ENCODE measurements around the gene RCOR1. TPM values are rescaled to one million over a fixed set of nuclear protein-coding genes. Genes with fewer than 3 reads are reported as not detected.

Gene RCOR1
- total RNA-seq, 2 experiments from 2014 or later = 14.8 to 15.3 TPM

GRCh38 chr14:102666635-102667034, 74.2 kb downstream of the RCOR1 start:
- H3K4me1 Mint-ChIP-seq = peaks cover 21% of the 10 kb centered on the region
- intact Hi-C loops (cut with DNase I, micrococcal nuclease) = no loop called here
- H3K27me3 Mint-ChIP-seq = no peaks in the 10 kb centered on the region
- peaks cover 2% of the 10 kb centered on the region for H3K36me3 Mint-ChIP-seq (ENCODE audit: low read depth)
- no peaks in the 10 kb centered on the region for H3K9me3 Mint-ChIP-seq (ENCODE audit: low read depth)
- H3K27ac Mint-ChIP-seq = no peak overlapping the region
- DNase-seq = no peak
- no peak for ATAC-seq
- no peak overlapping the region for H3K4me3 Mint-ChIP-seq
- ChIA-PET POLR2A (no interaction called here), CTCF (interaction anchor here (0.6 kb wide), 1 partner anchor 254 kb away, joined by 3 read pairs; no protein-coding TSS in a partner anchor)

- ATAC-seq (no peak), DNase-seq (no peak)
- Mint-ChIP-seq H3K4me1 (peaks cover 17% of the 10 kb centered on the region), H3K36me3 (ENCODE audit: low read depth) (peaks cover 6% of the 10 kb centered on the region), H3K9me3 (ENCODE audit: low read depth) (peaks cover 4% of the 10 kb centered on the region), H3K4me3 (no peak overlapping the region), H3K27ac (no peak overlapping the region), H3K27me3 (no peaks in the 10 kb centered on the region)
- CTCF ChIA-PET = interaction anchor here (0.8 to 1.0 kb wide), 3 partner anchors 9 to 1576 kb away, joined by 3 to 4 read pairs (median 3); no protein-coding TSS in a partner anchor
- POLR2A ChIA-PET = no interaction called here
- intact Hi-C loops (cut with DNase I, micrococcal nuclease) = no loop called here
Observed at GRCh38 chr14:102667703-102668102, 75.3 kb downstream of the RCOR1 start.

- DNase-seq (no peak), ATAC-seq (no peak)
- Mint-ChIP-seq H3K27me3 (no peaks in the 10 kb centered on the region), H3K4me3 (no peak overlapping the region), H3K9me3 (ENCODE audit: low read depth) (peaks cover 4% of the 10 kb centered on the region), H3K4me1 (peaks cover 10% of the 10 kb centered on the region), H3K36me3 (ENCODE audit: low read depth) (peaks cover 7% of the 10 kb centered on the region), H3K27ac (no peak overlapping the region)
- intact Hi-C loops (cut with DNase I, micrococcal nuclease) = no loop called here
- POLR2A ChIA-PET = no interaction called here
- CTCF ChIA-PET = interaction anchor here (0.7 to 1.0 kb wide), 3 partner anchors 9 to 1576 kb away, joined by 3 to 4 read pairs (median 3); no protein-coding TSS in a partner anchor
Observed at GRCh38 chr14:102668291-102668873, 75.9 kb downstream of the RCOR1 start.

- Mint-ChIP-seq H3K36me3 (ENCODE audit: low read depth) (peaks cover 7% of the 10 kb centered on the region), H3K27me3 (no peaks in the 10 kb centered on the region), H3K9me3 (ENCODE audit: low read depth) (peaks cover 4% of the 10 kb centered on the region), H3K27ac (no peak overlapping the region), H3K4me1 (peaks cover 11% of the 10 kb centered on the region), H3K4me3 (no peak overlapping the region)
- DNase-seq = no peak
- POLR2A ChIA-PET = no interaction called here
- CTCF ChIA-PET = interaction anchor here (0.7 kb wide), 1 partner anchor 133 kb away, joined by 5 read pairs; no protein-coding TSS in a partner anchor
- intact Hi-C loops (cut with DNase I, micrococcal nuclease) = no loop called here
- ATAC-seq = no peak
Observed at GRCh38 chr14:102671410-102671809, 79.0 kb downstream of the RCOR1 start.

- CTCF ChIA-PET = interaction anchor here (0.6 to 1.2 kb wide), 2 partner anchors 22 to 78 kb away, joined by 3 read pairs; no protein-coding TSS in a partner anchor
- no peak for ATAC-seq
- H3K4me1 Mint-ChIP-seq = peaks cover 11% of the 10 kb centered on the region
Observed at GRCh38 chr14:102672410-102672960, 80.0 kb downstream of the RCOR1 start.

GRCh38 chr14:102675396-102675795, 82.9 kb downstream of the RCOR1 start:
- peaks cover 7% of the 10 kb centered on the region for H3K36me3 Mint-ChIP-seq (ENCODE audit: low read depth)
- CTCF ChIA-PET = interaction anchor here (0.8 kb wide), 1 partner anchor 81 kb away, joined by 4 read pairs; no protein-coding TSS in a partner anchor

More at GRCh38 chr14:102672410-102672960, 80.0 kb downstream of the RCOR1 start:
- no peak overlapping the region for H3K27ac Mint-ChIP-seq
- intact Hi-C loops (cut with DNase I, micrococcal nuclease) = no loop called here
- POLR2A ChIA-PET = no interaction called here
- peaks cover 7% of the 10 kb centered on the region for H3K36me3 Mint-ChIP-seq (ENCODE audit: low read depth)
- peaks cover 4% of the 10 kb centered on the region for H3K9me3 Mint-ChIP-seq (ENCODE audit: low read depth)
- H3K27me3 Mint-ChIP-seq = no peaks in the 10 kb centered on the region
- no peak for DNase-seq
- no peak overlapping the region for H3K4me3 Mint-ChIP-seq

GRCh38 chr14:102678394-102678793, 85.9 kb downstream of the RCOR1 start:
- ChIA-PET CTCF (no interaction called here), POLR2A (no interaction called here)
- Mint-ChIP-seq H3K36me3 (ENCODE audit: low read depth) (peaks cover 7% of the 10 kb centered on the region), H3K27ac (no peak overlapping the region), H3K4me3 (no peak overlapping the region), H3K27me3 (no peaks in the 10 kb centered on the region), H3K9me3 (ENCODE audit: low read depth) (no peaks in the 10 kb centered on the region), H3K4me1 (peaks cover 6% of the 10 kb centered on the region)
- intact Hi-C loops (cut with DNase I, micrococcal nuclease) = no loop called here
- ATAC-seq (no peak), DNase-seq (no peak)

More at GRCh38 chr14:102675396-102675795, 82.9 kb downstream of the RCOR1 start:
- Mint-ChIP-seq H3K4me1 (peaks cover 9% of the 10 kb centered on the region), H3K27ac (no peak overlapping the region), H3K27me3 (no peaks in the 10 kb centered on the region), H3K4me3 (no peak overlapping the region), H3K9me3 (ENCODE audit: low read depth) (peaks cover 4% of the 10 kb centered on the region)
- intact Hi-C loops (cut with DNase I, micrococcal nuclease) = no loop called here
- POLR2A ChIA-PET = no interaction called here
- DNase-seq (no peak), ATAC-seq (peak; percentile 36)

GRCh38 chr14:102683399-102684297, 91.2 kb downstream of the RCOR1 start:
- intact Hi-C loops (cut with DNase I, micrococcal nuclease) = no loop called here
- no peak for ATAC-seq
- no peak for DNase-seq
- Mint-ChIP-seq H3K27ac (no peak overlapping the region), H3K27me3 (no peaks in the 10 kb centered on the region), H3K36me3 (ENCODE audit: low read depth) (peaks cover 9% of the 10 kb centered on the region), H3K9me3 (ENCODE audit: low read depth) (no peaks in the 10 kb centered on the region), H3K4me1 (peaks cover 7% of the 10 kb centered on the region), H3K4me3 (no peak overlapping the region)
- CTCF ChIA-PET = no interaction called here
- POLR2A ChIA-PET = no interaction called here

- peaks cover 9% of the 10 kb centered on the region for H3K36me3 Mint-ChIP-seq (ENCODE audit: low read depth)
- ChIA-PET POLR2A (no interaction called here), CTCF (no interaction called here)
- ATAC-seq (no peak), DNase-seq (no peak)
- no peak overlapping the region for H3K27ac Mint-ChIP-seq
- no peaks in the 10 kb centered on the region for H3K27me3 Mint-ChIP-seq
- H3K4me1 Mint-ChIP-seq = peaks cover 10% of the 10 kb centered on the region
- H3K4me3 Mint-ChIP-seq = no peak overlapping the region
- intact Hi-C loops (cut with DNase I, micrococcal nuclease) = no loop called here
- no peaks in the 10 kb centered on the region for H3K9me3 Mint-ChIP-seq (ENCODE audit: low read depth)
Observed at GRCh38 chr14:102684298-102684663, 91.8 kb downstream of the RCOR1 start.

GRCh38 chr14:102686196-102686801, 93.8 kb downstream of the RCOR1 start:
- intact Hi-C loops (cut with DNase I, micrococcal nuclease) = no loop called here
- Mint-ChIP-seq H3K27ac (no peak overlapping the region), H3K36me3 (ENCODE audit: low read depth) (peaks cover 9% of the 10 kb centered on the region), H3K4me3 (no peak overlapping the region), H3K27me3 (no peaks in the 10 kb centered on the region), H3K9me3 (ENCODE audit: low read depth) (no peaks in the 10 kb centered on the region), H3K4me1 (peaks cover 13% of the 10 kb centered on the region)
- CTCF ChIA-PET = interaction anchor here (0.7 to 1.9 kb wide), 4 partner anchors 8 to 92 kb away, joined by 3 to 20 read pairs (median 5); no protein-coding TSS in a partner anchor
- POLR2A ChIA-PET = no interaction called here
- no peak for DNase-seq
- ATAC-seq = no peak

GRCh38 chr14:102688290-102688689, 95.8 kb downstream of the RCOR1 start:
- peaks cover 13% of the 10 kb centered on the region for H3K4me1 Mint-ChIP-seq
- ATAC-seq = no peak
- CTCF ChIA-PET = interaction anchor here (0.5 kb wide), 1 partner anchor 24 kb away, joined by 4 read pairs; no protein-coding TSS in a partner anchor
- H3K4me3 Mint-ChIP-seq = no peak overlapping the region
- intact Hi-C loops (cut with DNase I, micrococcal nuclease) = no loop called here
- POLR2A ChIA-PET = no interaction called here
- peaks cover 4% of the 10 kb centered on the region for H3K36me3 Mint-ChIP-seq (ENCODE audit: low read depth)
- no peaks in the 10 kb centered on the region for H3K27me3 Mint-ChIP-seq
- no peak for DNase-seq
- no peaks in the 10 kb centered on the region for H3K9me3 Mint-ChIP-seq (ENCODE audit: low read depth)
- H3K27ac Mint-ChIP-seq = no peak overlapping the region
